GM10266 (cell line): Measurements from ENCODE around the gene CACFD1.

ENCODE experiments used
- DNase-seq: peaks from one replicate; pipeline ENCODE4 v3.0.0; 2012; ENCODE audit errors: extremely low spot score
- CTCF ChIP-seq: IDR thresholded peaks from 2 replicates; pipeline ENCODE4 v1.5.1; 2012; ENCODE audit warnings: mild to moderate bottlenecking, low read depth; ENCODE audit not compliant: control insufficient read depth, insufficient read depth; ENCODE audit errors: missing control alignments

The CACFD1 gene

GRCh38 chr9:133512253-133513213 is 52.8 kb downstream of the CACFD1 start:
- TF ChIP-seq CTCF = no peak
- no peak for DNase-seq

- no peak for DNase-seq
- no peak for TF ChIP-seq CTCF
Measured at GRCh38 chr9:133513214-133514100, 53.7 kb downstream of the CACFD1 start.

GRCh38 chr9:133514460-133515239 is 54.9 kb downstream of the CACFD1 start:
- DNase-seq = no peak
- TF ChIP-seq CTCF = no peak

GRCh38 chr9:133515240-133515610 is 55.4 kb downstream of the CACFD1 start:
- no peak for TF ChIP-seq CTCF

GRCh38 chr9:133515615-133516255 is 56.0 kb downstream of the CACFD1 start:
- TF ChIP-seq CTCF = no peak
- no peak for DNase-seq

More at GRCh38 chr9:133515240-133515610, 55.4 kb downstream of the CACFD1 start:
- DNase-seq = no peak

- no peak for DNase-seq
- no peak for TF ChIP-seq CTCF
Measured at GRCh38 chr9:133516256-133516960, 56.6 kb downstream of the CACFD1 start.
